A673 (cell line): ENCODE results near the gene KCNQ1.

Experiments
- CTCF ChIP-seq: fragments of 300-800, 200-600 bp; sonication (generic); conservative IDR thresholded peaks from 2 replicates; pipeline ENCODE4 v1.5.1; 2017; ENCODE audit warnings: low read depth, mild to moderate bottlenecking, antibody characterized with exemption, low read length, moderate library complexity, mixed read lengths
- EZH2 ChIP-seq: fragments of 200-600 bp; sonication (generic); IDR thresholded peaks from 2 replicates; pipeline ENCODE4 v1.6.1; 2017; ENCODE audit warnings: borderline replicate concordance, low read depth, mild to moderate bottlenecking, mixed read lengths, antibody characterized with exemption, low read length; ENCODE audit not compliant: poor library complexity, severe bottlenecking

DNA sequence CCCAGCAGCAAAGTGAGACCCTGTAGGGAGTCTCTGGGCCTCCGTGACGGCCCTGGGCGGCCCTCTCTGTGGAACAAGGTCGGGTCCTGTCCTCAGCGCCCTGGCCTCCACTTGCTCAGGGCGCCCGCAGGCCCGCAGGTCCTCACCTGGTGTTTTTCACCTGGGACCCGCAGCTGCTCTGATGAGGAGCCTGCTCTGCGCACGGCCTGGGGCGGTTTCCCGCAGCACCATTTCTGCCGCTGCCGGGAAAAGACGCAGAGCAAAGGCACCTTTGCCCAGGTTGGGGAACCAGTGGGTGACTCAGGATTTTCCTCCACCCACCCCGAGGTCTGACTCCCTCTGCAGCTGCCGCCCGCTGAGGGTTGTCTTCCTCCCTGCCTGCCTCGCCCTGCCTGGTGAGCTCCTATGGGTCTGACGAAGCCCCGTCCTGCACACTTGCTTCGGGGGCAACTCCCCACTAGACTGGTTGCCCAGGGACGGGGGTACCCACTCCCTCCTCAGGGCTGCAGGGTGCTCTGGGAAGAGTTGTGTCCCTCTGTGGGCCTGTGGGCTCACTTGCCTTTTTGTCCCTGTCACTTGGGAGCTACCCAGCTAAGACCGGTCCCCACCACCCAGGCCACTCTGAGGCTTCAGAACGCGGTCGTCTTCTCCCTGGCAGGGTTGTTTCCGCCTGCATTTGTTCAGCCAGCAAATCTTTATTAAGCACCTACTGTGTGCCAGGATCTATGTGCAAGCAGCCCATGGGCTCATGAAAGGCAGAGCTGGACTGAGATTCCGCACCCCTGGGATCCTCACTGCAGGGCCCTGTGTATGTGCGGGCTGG lies 89.5 kb downstream of the KCNQ1 start:
- TF ChIP-seq CTCF (no peak), EZH2 (no peak)
